Astrocyte (in vitro differentiated cells and primary cell): Measurements from ENCODE around the gene NUSAP1.

Experiments
- EZH2 ChIP-seq: IDR thresholded peaks from 2 replicates; pipeline ENCODE4 v1.6.1; 2012; ENCODE audit warnings: mild to moderate bottlenecking, low read length, inconsistent platforms; ENCODE audit not compliant: insufficient read depth
- TF ChIP-seq, protein P1 (sequence below): IDR thresholded peaks from 2 replicates; pipeline ENCODE4 v1.5.1; 2011; ENCODE audit warnings: low read depth, mild to moderate bottlenecking, inconsistent platforms, low read length, moderate library complexity; ENCODE audit not compliant: insufficient read depth

DNA sequence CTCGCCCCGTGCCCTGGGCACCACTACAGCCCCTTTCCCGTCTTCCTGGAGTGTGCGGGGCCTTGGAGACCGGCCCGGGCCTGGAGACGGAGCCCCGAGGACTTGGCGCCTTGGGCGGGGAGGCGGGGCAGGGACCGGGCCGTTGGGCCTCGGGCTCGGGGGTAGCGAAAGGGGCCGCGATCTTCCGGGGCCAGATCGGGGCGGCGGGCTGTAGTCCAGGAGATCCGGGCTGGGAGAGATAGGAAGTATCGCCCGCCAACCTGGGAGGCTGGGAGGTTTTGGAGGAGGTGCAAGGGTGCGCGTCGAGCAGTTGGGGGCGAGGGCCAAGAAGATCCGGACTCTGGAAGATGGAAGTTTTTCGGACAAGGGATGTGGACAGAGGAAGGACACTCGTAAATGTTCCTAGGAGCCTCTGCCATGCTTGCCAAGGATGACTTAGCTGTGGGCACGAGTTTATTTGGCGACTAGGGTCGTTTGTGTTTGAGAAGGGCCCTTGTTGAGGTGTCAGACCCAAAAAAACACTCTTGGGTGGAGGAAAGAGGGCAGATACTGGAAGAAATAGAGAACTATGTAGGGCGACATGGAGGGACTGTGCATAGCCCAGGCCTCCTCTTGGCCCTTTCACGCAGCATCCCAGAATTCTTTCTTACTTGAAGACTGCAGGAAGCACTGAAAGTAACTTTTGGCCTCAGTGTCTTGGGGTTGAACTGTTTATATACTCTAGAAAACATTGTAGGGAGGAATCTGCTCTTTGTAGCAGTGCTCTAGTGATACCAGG, 84.9 kb downstream of the NUSAP1 start:
- TF ChIP-seq, protein P1, sequence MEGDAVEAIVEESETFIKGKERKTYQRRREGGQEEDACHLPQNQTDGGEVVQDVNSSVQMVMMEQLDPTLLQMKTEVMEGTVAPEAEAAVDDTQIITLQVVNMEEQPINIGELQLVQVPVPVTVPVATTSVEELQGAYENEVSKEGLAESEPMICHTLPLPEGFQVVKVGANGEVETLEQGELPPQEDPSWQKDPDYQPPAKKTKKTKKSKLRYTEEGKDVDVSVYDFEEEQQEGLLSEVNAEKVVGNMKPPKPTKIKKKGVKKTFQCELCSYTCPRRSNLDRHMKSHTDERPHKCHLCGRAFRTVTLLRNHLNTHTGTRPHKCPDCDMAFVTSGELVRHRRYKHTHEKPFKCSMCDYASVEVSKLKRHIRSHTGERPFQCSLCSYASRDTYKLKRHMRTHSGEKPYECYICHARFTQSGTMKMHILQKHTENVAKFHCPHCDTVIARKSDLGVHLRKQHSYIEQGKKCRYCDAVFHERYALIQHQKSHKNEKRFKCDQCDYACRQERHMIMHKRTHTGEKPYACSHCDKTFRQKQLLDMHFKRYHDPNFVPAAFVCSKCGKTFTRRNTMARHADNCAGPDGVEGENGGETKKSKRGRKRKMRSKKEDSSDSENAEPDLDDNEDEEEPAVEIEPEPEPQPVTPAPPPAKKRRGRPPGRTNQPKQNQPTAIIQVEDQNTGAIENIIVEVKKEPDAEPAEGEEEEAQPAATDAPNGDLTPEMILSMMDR: no peak
- TF ChIP-seq EZH2: no peak
